Transverse colon (tissue), 4 donors: Measurements from ENCODE around the gene MAGEC3. TPM values are rescaled to one million over a fixed set of nuclear protein-coding genes. Genes with fewer than 3 reads are reported as not detected.

ENCODE experiments used
- DNase-seq: peaks from one replicate; pipeline ENCODE4 v3.0.0-alpha.2; 2019
- H3K27ac ChIP-seq, 4 donors: fragments of 200-600 bp; sonication (generic); 2 replicates each; pipeline ENCODE4 v1.5.1; 2016 to 2018; ENCODE audit warnings: inconsistent platforms in 4 of 4
- H3K27me3 ChIP-seq: fragments of 200-600 bp; sonication (generic); 2 replicates; pipeline ENCODE4 v1.5.1; 2017; ENCODE audit warnings: inconsistent platforms
- H3K36me3 ChIP-seq, 4 donors: fragments of 200-600 bp; sonication (generic); 2 replicates each; pipeline ENCODE4 v1.5.1; 2017 to 2019; ENCODE audit warnings: inconsistent platforms in 4 of 4
- H3K4me1 ChIP-seq, 4 donors: fragments of 200-600 bp; sonication (generic); 2 replicates each; pipeline ENCODE4 v1.5.1; 2017 to 2020; ENCODE audit warnings: inconsistent platforms in 4 of 4
- H3K4me3 ChIP-seq, 4 donors: fragments of 200-600 bp; sonication (generic); 1 replicate in 1 of 4; 2 replicates in 3 of 4; pipeline versions ENCODE4 v1.5.1 to v1.6.1; 2017 to 2019; ENCODE audit warnings: inconsistent platforms in 4 of 4
- H3K9me3 ChIP-seq, 2 donors: fragments of 200-600 bp; sonication (generic); 2 replicates each; pipeline ENCODE4 v1.5.1; 2017 to 2019; ENCODE audit warnings: inconsistent platforms in 2 of 2
- CTCF ChIP-seq, 5 experiments: fragments of 200-600 bp in 3 of 5; fragments of 450-650 bp in 2 of 5; sonication (generic) in 3 of 5; IDR thresholded peaks; 1 replicate in 2 of 5; 2 replicates in 3 of 5; pipeline ENCODE4 v1.5.1; 2016 to 2017; ENCODE audit warnings: antibody characterized with exemption in 5 of 5, inconsistent platforms in 3 of 5, mild to moderate bottlenecking in 2 of 5, moderate library complexity in 1 of 5
- EP300 ChIP-seq: sonication (generic); formaldehyde crosslinking; IDR thresholded peaks from one replicate; pipeline ENCODE4 v1.6.1; 2017; ENCODE audit warnings: antibody characterized with exemption, low read depth
- POLR2A ChIP-seq: fragments of 450-650 bp; IDR thresholded peaks from one replicate; pipeline ENCODE4 v1.6.1; 2016; ENCODE audit warnings: antibody characterized with exemption, mild to moderate bottlenecking, moderate library complexity
- POLR2AphosphoS5 ChIP-seq, 3 donors: sonication (generic); formaldehyde crosslinking; IDR thresholded peaks; one replicate each; pipeline ENCODE4 v1.6.1; 2016; ENCODE audit warnings: antibody characterized with exemption in 3 of 3
- WGBS, 2 donors: methylation state at CpG; one replicate each; pipeline ENCODE4 v1.1.5; 2018; ENCODE audit warnings: low coverage in 1 of 2; 5-methylcytosine and 5-hydroxymethylcytosine counted together
- in situ Hi-C, 4 donors: fragments of 200-750 bp; cut with MboI; loops; one replicate each; pipeline versions ENCODE4 v1.15.0 to v1.15.1; 2017; ENCODE audit warnings: low sequenced_read_pairs in 3 of 4, low pct_ligation_motif_present in 1 of 4, low pct_unique_long_range_greater_than_20kb in 1 of 4
- intact Hi-C: fragments of 100-400 bp; cut with DNase I; formaldehyde crosslinking; loops from one replicate; pipeline ENCODE4 v1.15.1; 2023; ENCODE audit warnings: low total_unique reads
- total RNA-seq, 4 donors: library from RNA; depleted of rRNA; stranded (reverse); fragments of >200 nt; gene quantifications; one replicate each; pipeline ENCODE4 v1.1.0, GENCODE V29; 2016

The MAGEC3 gene
- total RNA-seq, 4 donors from 2014 or later, result not detected

GRCh38 chrX:141928432-141928831, 90.3 kb downstream of the MAGEC3 start:
- H3K9me3 ChIP-seq, result no peaks in the 10 kb centered on the region
- no peaks in the 10 kb centered on the region for H3K36me3 ChIP-seq
- intact Hi-C loops (no loop called here), in situ Hi-C loops (no loop called here)
- WGBS, 2 donors, result 44 to 52% methylated on average over 2 to 3 of the region's 3 CpGs
- no peaks in the 10 kb centered on the region for H3K4me1 ChIP-seq
- DNase-seq, result no peak
- TF ChIP-seq POLR2AphosphoS5 (IDR thresholded peaks at IDR 0.05) (no peak), CTCF (IDR thresholded peaks at IDR 0.05) (no peak)
- no peaks in the 10 kb centered on the region for H3K27me3 ChIP-seq
- no peak overlapping the region for H3K4me3 ChIP-seq
- H3K27ac ChIP-seq, result no peak overlapping the region

GRCh38 chrX:141934059-141934641, 96.0 kb downstream of the MAGEC3 start:
- TF ChIP-seq POLR2A (no peak), POLR2AphosphoS5 (IDR thresholded peaks at IDR 0.05) (no peak), EP300 (no peak), CTCF (IDR thresholded peaks at IDR 0.05) (no peak)
- in situ Hi-C loops, result no loop called here
- WGBS, 2 donors, result 40 to 45% methylated on average over 1 to 2 of the region's 2 CpGs
- no peak overlapping the region for H3K27ac ChIP-seq
- intact Hi-C loops, result no loop called here
- H3K4me3 ChIP-seq, result no peak overlapping the region
- H3K36me3 ChIP-seq, result no peaks in the 10 kb centered on the region
- H3K4me1 ChIP-seq, result no peaks in the 10 kb centered on the region
- no peaks in the 10 kb centered on the region for H3K9me3 ChIP-seq
- H3K27me3 ChIP-seq, result no peaks in the 10 kb centered on the region
- no peak for DNase-seq

- TF ChIP-seq POLR2A (no peak), CTCF (IDR thresholded peaks at IDR 0.05) (no peak), EP300 (no peak), POLR2AphosphoS5 (IDR thresholded peaks at IDR 0.05) (no peak)
- in situ Hi-C loops (no loop called here), intact Hi-C loops (no loop called here)
- no peak for DNase-seq
- Histone ChIP-seq H3K4me1 (no peaks in the 10 kb centered on the region), H3K27ac (no peak overlapping the region), H3K4me3 (no peak overlapping the region), H3K36me3 (no peaks in the 10 kb centered on the region), H3K9me3 (no peaks in the 10 kb centered on the region), H3K27me3 (no peaks in the 10 kb centered on the region)
- 49% methylated on average over 2 of the region's 2 CpGs; no CpG with 5 or more reads in 1 of the 2 donors for WGBS, 2 donors
Observed at GRCh38 chrX:141935645-141936044, 97.5 kb downstream of the MAGEC3 start.

- 44% methylated on average over 1 of the region's 1 CpG; no CpG with 5 or more reads in 1 of the 2 donors for WGBS, 2 donors
Observed at GRCh38 chrX:141936080-141936479, 98.0 kb downstream of the MAGEC3 start.

More at GRCh38 chrX:141936080-141936479, 98.0 kb downstream of the MAGEC3 start:
- Histone ChIP-seq H3K9me3 (no peaks in the 10 kb centered on the region), H3K4me1 (no peaks in the 10 kb centered on the region), H3K36me3 (no peaks in the 10 kb centered on the region), H3K4me3 (no peak overlapping the region), H3K27me3 (no peaks in the 10 kb centered on the region), H3K27ac (no peak overlapping the region)
- intact Hi-C loops, result no loop called here
- no peak for TF ChIP-seq CTCF (IDR thresholded peaks at IDR 0.05)
- TF ChIP-seq POLR2A, result no peak
- TF ChIP-seq EP300, result no peak
- no peak for TF ChIP-seq POLR2AphosphoS5 (IDR thresholded peaks at IDR 0.05)
- in situ Hi-C loops, result no loop called here
- DNase-seq, result no peak
